Measurements from ENCODE around the gene CEP192. TPM values are rescaled to one million over a fixed set of nuclear protein-coding genes. Genes with fewer than 3 reads are reported as not detected.

Gene CEP192
- total RNA-seq, 2 donors from 2014 or later: 35.2 to 36.6 TPM

DNA sequence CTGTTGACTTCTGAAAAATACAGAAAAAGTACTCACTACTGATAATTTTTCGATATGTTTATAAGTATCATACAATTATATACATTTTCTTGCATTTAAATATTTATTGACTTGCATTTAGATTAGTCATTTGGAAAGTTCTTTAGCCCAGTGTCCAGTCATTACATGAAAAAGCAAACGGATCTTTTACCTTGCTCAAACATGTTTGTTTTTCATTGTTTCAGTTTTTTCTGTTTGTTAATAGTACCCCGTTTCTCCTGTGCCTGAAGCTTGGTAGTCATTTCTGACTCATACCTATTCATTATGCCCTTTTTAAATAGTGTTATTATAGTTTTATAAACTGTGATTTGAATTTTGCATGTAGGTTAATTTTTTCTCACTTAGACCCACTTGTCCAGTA is 28.1 kb downstream of the CEP192 start:
- H3K9me3 Mint-ChIP-seq: no peaks in the 10 kb centered on the region
- H3K36me3 Mint-ChIP-seq (ENCODE audit: insufficient read depth in 2 of 2): peaks cover 12 to 51% of the 10 kb centered on the region in 2 donors
- H3K4me1 Mint-ChIP-seq (ENCODE audit: low read depth): peaks cover 19% of the 10 kb centered on the region
- H3K27ac Mint-ChIP-seq: no peak overlapping the region
- ATAC-seq (replicated peaks in 1 of 2) (no peak), DNase-seq (no peak)
- H3K27me3 Mint-ChIP-seq (ENCODE audit: low read depth): no peaks in the 10 kb centered on the region
- H3K4me3 Mint-ChIP-seq: no peak overlapping the region

GRCh38 chr18:13022644-13023043 is 31.5 kb downstream of the CEP192 start:
- Mint-ChIP-seq H3K4me3 (no peak overlapping the region), H3K9me3 (no peaks in the 10 kb centered on the region)

DNA sequence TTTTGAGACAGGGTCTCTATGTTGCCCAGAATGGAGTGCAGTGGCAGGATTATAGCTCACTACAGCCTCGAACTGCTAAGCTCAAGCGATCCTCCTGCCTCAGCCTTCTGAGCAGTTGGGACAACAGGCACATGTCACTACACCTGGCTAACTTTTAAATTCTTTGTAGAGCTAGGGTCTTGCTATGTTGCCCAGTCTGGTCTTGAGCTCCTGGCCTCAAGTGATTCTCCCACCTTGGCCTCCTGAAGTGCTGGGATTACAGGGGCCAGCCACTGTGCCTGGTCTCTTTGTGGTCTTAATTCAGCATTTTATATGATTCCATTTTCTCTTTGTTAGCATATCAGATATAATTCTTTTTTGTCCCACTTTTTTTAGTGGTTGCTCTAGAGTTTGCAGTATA is 34.1 kb downstream of the CEP192 start:
- Mint-ChIP-seq H3K27me3 (ENCODE audit: low read depth) (no peaks in the 10 kb centered on the region), H3K4me1 (ENCODE audit: low read depth) (peaks cover 5% of the 10 kb centered on the region), H3K36me3 (ENCODE audit: insufficient read depth in 2 of 2) (peaks cover 17 to 50% of the 10 kb centered on the region in 2 donors), H3K9me3 (no peaks in the 10 kb centered on the region), H3K4me3 (no peak overlapping the region), H3K27ac (no peak overlapping the region)
- no peak for DNase-seq
- ATAC-seq (replicated peaks in 1 of 2): no peak

More at GRCh38 chr18:13022644-13023043, 31.5 kb downstream of the CEP192 start:
- no peaks in the 10 kb centered on the region for H3K27me3 Mint-ChIP-seq (ENCODE audit: low read depth)
- H3K4me1 Mint-ChIP-seq (ENCODE audit: low read depth): peaks cover 23% of the 10 kb centered on the region
- DNase-seq: no peak
- ATAC-seq (replicated peaks in 1 of 2): no peak
- peaks cover 17 to 57% of the 10 kb centered on the region in 2 donors for H3K36me3 Mint-ChIP-seq (ENCODE audit: insufficient read depth in 2 of 2)
- H3K27ac Mint-ChIP-seq: no peak overlapping the region

GRCh38 chr18:13026583-13027270 is 35.6 kb downstream of the CEP192 start:
- Mint-ChIP-seq H3K27me3 (ENCODE audit: low read depth) (no peaks in the 10 kb centered on the region), H3K36me3 (ENCODE audit: insufficient read depth in 2 of 2) (peaks cover 21 to 51% of the 10 kb centered on the region in 2 donors), H3K4me3 (no peak overlapping the region), H3K4me1 (ENCODE audit: low read depth) (peaks cover 5% of the 10 kb centered on the region), H3K27ac (peak overlapping the region; percentile 10), H3K9me3 (no peaks in the 10 kb centered on the region)
- ATAC-seq (replicated peaks in 1 of 2): no peak
- no peak for DNase-seq

DNA sequence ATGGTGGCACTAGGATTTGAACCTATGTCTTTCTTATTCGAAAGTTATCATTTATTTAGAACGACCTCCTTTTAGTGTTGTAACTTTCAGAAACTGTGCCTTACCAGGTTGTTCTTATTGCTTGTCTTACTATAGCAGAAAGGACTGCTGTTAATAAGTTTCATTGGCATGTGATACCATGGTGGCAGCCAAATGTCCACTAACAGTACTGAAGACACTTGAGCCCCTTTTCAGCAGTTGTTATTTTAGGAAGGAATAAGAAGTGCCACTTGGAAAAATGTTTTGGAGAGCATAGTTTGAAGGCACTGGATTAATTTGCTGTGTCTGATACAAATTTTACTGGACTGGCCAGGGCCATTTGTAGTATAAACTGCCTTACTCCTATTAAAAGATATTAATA is 37.7 kb downstream of the CEP192 start:
- H3K36me3 Mint-ChIP-seq (ENCODE audit: insufficient read depth in 2 of 2): peaks cover 21 to 51% of the 10 kb centered on the region in 2 donors

GRCh38 chr18:13032173-13032572 is 41.0 kb downstream of the CEP192 start:
- Mint-ChIP-seq H3K9me3 (no peaks in the 10 kb centered on the region), H3K4me3 (no peak overlapping the region), H3K27me3 (ENCODE audit: low read depth) (no peaks in the 10 kb centered on the region), H3K27ac (no peak overlapping the region), H3K36me3 (ENCODE audit: insufficient read depth in 2 of 2) (peaks cover 10 to 34% of the 10 kb centered on the region in 2 donors), H3K4me1 (ENCODE audit: low read depth) (no peaks in the 10 kb centered on the region)
- no peak for DNase-seq
- peak in 1 of 2 donors; percentile 62 for ATAC-seq (replicated peaks in 1 of 2)

More for the DNA sequence above, 37.7 kb downstream of the CEP192 start:
- DNase-seq (no peak), ATAC-seq (replicated peaks in 1 of 2) (no peak)
- H3K4me1 Mint-ChIP-seq (ENCODE audit: low read depth): peaks cover 5% of the 10 kb centered on the region
- H3K4me3 Mint-ChIP-seq: no peak overlapping the region
- H3K9me3 Mint-ChIP-seq: no peaks in the 10 kb centered on the region
- no peaks in the 10 kb centered on the region for H3K27me3 Mint-ChIP-seq (ENCODE audit: low read depth)
- no peak overlapping the region for H3K27ac Mint-ChIP-seq

- H3K27ac Mint-ChIP-seq: no peak overlapping the region
- no peaks in the 10 kb centered on the region for H3K27me3 Mint-ChIP-seq (ENCODE audit: low read depth)
- H3K36me3 Mint-ChIP-seq (ENCODE audit: insufficient read depth in 2 of 2): peaks cover 10 to 43% of the 10 kb centered on the region in 2 donors
- ATAC-seq (replicated peaks in 1 of 2) (no peak), DNase-seq (no peak)
- no peaks in the 10 kb centered on the region for H3K9me3 Mint-ChIP-seq
- no peak overlapping the region for H3K4me3 Mint-ChIP-seq
- H3K4me1 Mint-ChIP-seq (ENCODE audit: low read depth): no peaks in the 10 kb centered on the region
Observed at GRCh38 chr18:13035249-13035914, 44.2 kb downstream of the CEP192 start.

DNA sequence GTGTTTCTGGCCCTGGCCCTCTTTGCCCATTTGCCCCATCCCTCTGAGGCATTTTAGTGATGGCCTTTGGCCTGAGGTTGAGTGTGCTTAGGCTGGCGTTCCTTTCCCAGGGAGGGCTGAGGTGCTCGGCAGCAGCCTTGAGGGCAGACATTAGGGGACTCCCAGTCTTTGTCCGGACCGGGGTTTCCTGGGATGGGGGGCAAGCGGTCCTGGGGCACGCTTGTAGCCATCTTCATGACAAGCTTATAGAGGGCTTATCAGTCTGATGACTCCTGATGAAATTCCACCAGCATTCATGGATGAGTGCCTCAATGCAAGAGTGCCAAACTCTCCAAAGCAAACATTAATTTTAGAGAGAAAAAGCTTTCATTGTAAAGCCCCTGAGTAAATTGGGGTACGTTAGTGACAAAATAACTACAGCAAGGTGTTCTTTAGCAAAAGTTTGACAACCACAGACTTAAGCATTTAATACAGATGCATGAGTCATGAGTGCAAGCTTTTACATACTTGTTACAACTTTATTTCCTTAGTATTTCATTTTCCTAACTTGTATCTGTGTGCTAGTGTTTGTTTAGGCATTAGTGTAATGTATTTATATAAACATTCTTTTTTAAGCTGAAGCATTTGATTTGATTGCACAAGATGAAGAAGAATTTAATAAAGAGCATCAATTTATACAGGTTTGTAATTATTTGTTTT is 45.6 kb downstream of the CEP192 start:
- no peak for DNase-seq
- no peaks in the 10 kb centered on the region for H3K4me1 Mint-ChIP-seq (ENCODE audit: low read depth)
- H3K9me3 Mint-ChIP-seq: no peaks in the 10 kb centered on the region
- H3K4me3 Mint-ChIP-seq: no peak overlapping the region
- H3K27ac Mint-ChIP-seq: no peak overlapping the region
- no peaks in the 10 kb centered on the region for H3K27me3 Mint-ChIP-seq (ENCODE audit: low read depth)
- ATAC-seq (replicated peaks in 1 of 2): no peak
- H3K36me3 Mint-ChIP-seq (ENCODE audit: insufficient read depth in 2 of 2): peaks cover 7 to 39% of the 10 kb centered on the region in 2 donors

GRCh38 chr18:13039806-13040205 is 48.6 kb downstream of the CEP192 start:
- ATAC-seq (replicated peaks in 1 of 2): no peak
- H3K9me3 Mint-ChIP-seq: no peaks in the 10 kb centered on the region
- no peaks in the 10 kb centered on the region for H3K4me1 Mint-ChIP-seq (ENCODE audit: low read depth)
- H3K4me3 Mint-ChIP-seq: no peak overlapping the region
- no peak overlapping the region for H3K27ac Mint-ChIP-seq
- H3K27me3 Mint-ChIP-seq (ENCODE audit: low read depth): no peaks in the 10 kb centered on the region
- H3K36me3 Mint-ChIP-seq (ENCODE audit: insufficient read depth in 2 of 2): peaks cover 9 to 45% of the 10 kb centered on the region in 2 donors
- DNase-seq: no peak

DNA sequence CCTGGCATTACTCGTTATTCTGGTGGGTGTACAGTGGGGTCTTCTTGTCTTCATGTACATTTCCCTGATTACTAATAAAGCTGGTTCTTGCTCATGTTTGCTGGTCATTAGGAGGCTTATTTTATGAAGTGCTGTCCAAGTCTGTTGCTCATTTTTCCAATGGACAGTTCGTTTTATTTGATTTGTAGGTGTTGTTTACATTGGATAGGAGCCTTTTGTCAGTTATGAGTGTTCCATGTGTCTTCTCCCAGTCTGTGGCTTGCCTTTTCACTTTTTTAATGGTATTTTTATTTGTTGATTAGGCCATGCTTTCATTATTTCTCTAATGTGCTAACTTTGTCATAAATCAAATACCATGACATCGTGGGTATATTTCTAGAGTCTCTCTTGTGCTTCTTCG is 51.9 kb downstream of the CEP192 start:
- Mint-ChIP-seq H3K4me1 (ENCODE audit: low read depth) (no peaks in the 10 kb centered on the region), H3K27ac (peak overlapping the region; percentile 61), H3K4me3 (no peak overlapping the region), H3K36me3 (ENCODE audit: insufficient read depth in 2 of 2) (peaks cover 11 to 58% of the 10 kb centered on the region in 2 donors), H3K9me3 (peaks cover 0 to 2% of the 10 kb centered on the region in 2 donors), H3K27me3 (ENCODE audit: low read depth) (no peaks in the 10 kb centered on the region)
- ATAC-seq (replicated peaks in 1 of 2) (no peak), DNase-seq (no peak)

- no peak for DNase-seq
- Mint-ChIP-seq H3K27ac (no peak overlapping the region), H3K4me1 (ENCODE audit: low read depth) (peaks cover 6% of the 10 kb centered on the region), H3K4me3 (no peak overlapping the region), H3K27me3 (ENCODE audit: low read depth) (no peaks in the 10 kb centered on the region), H3K9me3 (peaks cover 0 to 2% of the 10 kb centered on the region in 2 donors), H3K36me3 (ENCODE audit: insufficient read depth in 2 of 2) (peaks cover 24 to 57% of the 10 kb centered on the region in 2 donors)
- no peak for ATAC-seq (replicated peaks in 1 of 2)
Observed at GRCh38 chr18:13048061-13048595, 57.0 kb downstream of the CEP192 start.

GRCh38 chr18:13051159-13051558 is 60.0 kb downstream of the CEP192 start:
- H3K27ac Mint-ChIP-seq: no peak overlapping the region
- no peaks in the 10 kb centered on the region for H3K9me3 Mint-ChIP-seq
- H3K27me3 Mint-ChIP-seq (ENCODE audit: low read depth): no peaks in the 10 kb centered on the region
- peaks cover 6% of the 10 kb centered on the region for H3K4me1 Mint-ChIP-seq (ENCODE audit: low read depth)
- ATAC-seq (replicated peaks in 1 of 2) (peak in 1 of 2 donors; percentile 35), DNase-seq (peak; percentile 13 to 21)
- no peak overlapping the region for H3K4me3 Mint-ChIP-seq
- H3K36me3 Mint-ChIP-seq (ENCODE audit: insufficient read depth in 2 of 2): peaks cover 23 to 43% of the 10 kb centered on the region in 2 donors

GRCh38 chr18:13051950-13052349 is 60.8 kb downstream of the CEP192 start:
- peak overlapping the region; percentile 29 for H3K27ac Mint-ChIP-seq
- peaks cover 25 to 45% of the 10 kb centered on the region in 2 donors for H3K36me3 Mint-ChIP-seq (ENCODE audit: insufficient read depth in 2 of 2)
- no peaks in the 10 kb centered on the region for H3K27me3 Mint-ChIP-seq (ENCODE audit: low read depth)
- peaks cover 6% of the 10 kb centered on the region for H3K4me1 Mint-ChIP-seq (ENCODE audit: low read depth)
- no peak overlapping the region for H3K4me3 Mint-ChIP-seq
- H3K9me3 Mint-ChIP-seq: no peaks in the 10 kb centered on the region
- no peak for ATAC-seq (replicated peaks in 1 of 2)
- DNase-seq: no peak
